ENCODE data around the gene C4orf51.

Gene C4orf51

DNA sequence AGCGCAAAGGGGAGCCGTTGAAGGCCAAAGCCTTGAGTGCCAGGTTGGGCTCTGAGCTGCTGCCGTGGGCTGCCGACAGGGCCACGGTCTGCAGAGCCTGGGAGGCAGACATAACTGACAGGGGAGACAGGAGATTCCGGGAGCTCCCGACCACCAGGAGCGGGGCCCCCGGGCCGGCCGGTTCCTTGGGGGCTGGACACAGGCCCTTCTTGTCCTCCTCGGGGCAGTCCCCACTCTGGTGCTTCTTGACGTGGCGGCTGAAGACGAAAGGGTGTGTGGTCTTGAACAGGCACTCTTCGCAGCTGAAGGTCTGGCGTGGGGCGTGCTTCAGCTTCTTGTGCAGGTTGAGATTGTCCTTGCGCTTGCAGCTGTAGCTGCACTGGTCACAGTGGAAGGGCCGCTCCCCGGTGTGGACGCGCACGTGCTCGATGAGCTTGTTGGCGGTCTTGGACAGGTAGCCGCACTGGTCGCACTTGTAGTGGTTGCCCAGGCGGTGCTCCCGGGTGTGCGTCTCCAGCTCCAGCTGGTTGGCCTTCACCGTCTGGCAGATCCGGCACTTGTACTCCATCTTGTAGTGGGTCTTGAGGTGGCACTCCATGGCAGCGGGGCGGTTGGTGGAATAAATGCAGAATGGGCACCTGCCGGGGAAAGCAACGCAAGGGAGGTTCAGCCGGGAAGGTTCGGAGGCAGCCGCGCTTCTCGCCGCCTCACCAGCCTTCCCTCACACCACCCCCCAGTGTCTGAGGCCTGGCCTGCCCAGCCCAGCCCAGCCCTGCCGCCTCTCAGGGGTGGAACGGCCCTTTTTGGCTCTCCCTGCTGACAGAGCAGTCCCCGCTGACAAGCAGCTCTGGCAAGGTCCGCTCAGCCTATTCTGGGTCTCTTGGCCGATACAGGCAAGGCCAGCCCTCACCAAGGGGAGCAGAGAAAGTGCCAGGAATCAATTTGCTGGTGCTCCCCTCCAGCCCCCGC lies 81.3 kb downstream of the C4orf51 start:
- no peak for DNase-seq

DNA sequence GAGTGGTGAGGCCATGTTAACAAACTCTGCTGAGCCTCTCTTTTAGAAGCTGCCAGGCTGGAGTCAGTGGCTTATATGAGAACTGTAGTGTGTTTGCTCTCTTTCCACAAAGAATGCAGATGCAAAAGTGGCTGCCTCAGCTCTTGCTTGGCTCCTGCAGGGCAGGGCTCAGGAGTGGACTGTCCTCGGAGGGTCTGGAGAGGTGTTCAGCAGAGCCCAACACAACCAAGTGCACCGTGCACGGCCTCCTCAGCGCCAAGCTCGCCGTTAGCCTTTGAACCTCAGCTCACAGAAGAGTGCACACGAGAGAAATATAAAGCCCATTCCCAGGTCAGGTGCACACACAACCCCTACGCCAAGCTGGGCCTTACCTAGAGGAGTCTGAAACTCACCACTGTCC lies 82.8 kb downstream of the C4orf51 start:
- no peak for DNase-seq

GRCh38 chr4:145763399-145763798 lies 83.5 kb downstream of the C4orf51 start:
- no peak for DNase-seq

DNA sequence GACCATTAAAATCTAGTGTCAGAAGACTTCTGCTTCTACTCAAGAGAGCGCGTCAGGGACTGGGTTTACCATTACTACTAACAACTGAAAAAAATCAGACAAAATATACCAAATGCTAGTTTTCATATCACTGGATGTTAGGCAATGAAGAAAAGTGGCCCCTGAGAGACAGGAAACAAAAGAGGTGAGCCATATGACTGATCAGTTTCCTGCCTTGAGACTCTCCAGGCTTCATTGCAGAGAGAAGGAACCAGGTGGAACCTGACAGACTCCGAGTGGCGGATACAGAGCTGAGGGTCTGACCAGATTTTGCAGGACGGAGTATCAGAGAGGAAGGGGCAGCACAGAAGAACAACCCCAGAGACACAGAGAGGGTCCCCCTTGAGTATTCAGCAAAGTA lies 86.3 kb downstream of the C4orf51 start:
- no peak for DNase-seq

DNA sequence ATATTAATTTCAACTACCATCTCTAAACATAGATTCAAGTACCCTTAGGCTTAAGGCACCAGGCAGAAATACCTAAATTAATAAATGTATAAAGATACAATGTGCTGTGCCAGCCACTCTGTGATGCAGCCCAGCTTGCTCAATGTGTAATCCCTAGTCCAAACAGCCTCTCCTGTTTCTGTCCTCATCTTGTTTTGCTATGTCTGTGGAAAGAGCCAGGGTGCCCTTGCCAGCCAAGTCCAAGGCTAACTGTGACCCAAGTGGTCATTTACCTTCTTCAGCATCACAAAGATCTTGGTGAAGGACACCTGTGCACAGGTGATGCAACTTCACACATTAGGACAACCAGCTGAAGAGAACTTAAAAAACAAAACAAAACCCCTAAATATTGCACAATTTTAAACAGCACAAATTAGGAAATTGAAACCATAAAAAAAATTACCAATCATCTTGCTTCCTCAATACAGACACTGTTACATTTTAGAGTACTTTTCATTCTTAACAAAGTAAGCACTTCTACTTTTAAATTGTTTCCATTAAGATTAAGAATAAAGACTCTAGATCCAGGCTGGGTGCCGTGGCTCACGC lies 89.6 kb downstream of the C4orf51 start:
- DNase-seq, result no peak

DNA sequence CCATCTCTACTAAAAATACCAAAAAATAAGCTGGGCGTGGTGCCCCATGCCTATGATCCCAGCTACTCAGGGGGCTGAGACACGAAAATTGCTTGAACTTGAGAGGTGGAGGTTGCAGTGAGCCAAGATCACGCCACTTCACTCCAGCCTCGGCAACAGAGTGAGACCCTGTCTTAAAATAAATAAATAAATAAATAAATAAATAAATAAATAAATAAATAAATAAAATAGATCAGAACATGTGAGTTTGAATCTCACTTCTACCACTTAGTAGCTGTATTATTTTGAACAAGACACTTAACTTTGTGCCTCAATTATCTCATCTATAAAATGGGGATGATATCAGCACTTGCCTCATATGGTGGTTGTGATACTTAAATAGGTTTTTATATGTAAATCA lies 90.2 kb downstream of the C4orf51 start:
- no peak for DNase-seq

DNA sequence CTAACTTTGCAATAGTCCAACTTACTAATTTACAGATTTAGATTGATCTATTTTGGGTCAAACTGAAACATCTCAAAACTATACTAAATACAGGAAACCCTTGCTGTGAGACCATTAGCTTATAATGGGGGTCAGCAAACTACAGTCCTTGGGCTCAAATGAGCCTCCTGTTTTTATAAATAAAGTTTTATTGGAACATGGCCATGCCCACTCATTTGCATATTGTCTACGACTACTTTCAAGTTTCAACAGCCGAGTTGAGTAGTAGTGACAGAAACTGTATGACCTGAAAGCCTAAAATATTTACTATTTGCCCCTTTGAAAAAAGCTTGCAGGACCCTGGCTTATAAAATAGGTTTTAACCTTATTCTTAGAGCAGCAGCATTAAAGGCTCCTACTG lies 92.4 kb downstream of the C4orf51 start:
- no peak for DNase-seq

DNA sequence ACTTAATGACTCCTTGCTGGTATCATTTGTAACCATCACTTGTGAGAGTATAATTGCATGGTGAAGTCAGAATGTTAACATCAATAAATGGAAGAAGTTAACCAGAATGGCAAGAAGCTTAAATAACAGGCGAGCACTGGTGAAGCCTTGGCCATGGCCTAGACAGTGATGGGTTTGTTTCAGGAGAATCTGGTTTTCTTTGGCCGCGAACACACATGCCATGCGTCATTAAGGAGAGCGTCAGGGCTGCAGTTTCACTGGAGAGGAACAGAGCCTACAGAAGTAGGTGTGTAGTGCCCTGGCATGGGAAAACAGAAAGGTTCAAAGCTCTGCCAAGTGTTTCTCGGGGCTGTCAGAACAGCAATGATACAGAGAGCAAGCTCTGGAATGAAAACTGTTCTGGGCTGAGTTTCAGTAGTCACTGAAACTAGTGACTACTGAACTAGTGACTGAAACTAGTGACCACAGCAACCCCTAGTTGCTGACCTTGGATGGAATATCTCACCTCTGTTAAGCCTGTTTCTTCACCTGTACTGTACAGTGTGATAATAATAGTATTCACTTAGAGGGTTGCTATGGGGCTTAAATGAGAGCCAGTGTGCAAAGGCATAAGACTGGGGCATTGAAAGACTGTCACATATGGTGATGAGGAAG lies 93.8 kb downstream of the C4orf51 start:
- DNase-seq, result no peak

DNA sequence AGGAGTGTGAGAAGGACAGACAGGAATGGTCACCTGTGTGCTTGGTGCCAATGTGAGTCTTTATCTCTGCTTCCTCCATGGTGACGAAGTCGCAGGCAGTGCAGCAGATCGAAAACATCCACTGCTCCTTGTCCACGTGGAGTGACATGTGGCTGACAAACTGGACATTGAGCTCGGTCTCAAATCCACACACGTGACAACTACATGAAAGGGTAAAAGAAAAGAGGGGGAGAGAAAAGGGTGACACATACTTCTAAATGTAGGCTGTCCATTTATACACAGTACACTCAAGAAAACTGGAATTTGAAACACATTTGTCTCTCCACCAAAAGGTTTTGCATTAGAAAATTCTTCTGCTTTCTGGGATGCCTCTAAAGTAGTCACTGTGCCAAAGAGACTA lies 94.5 kb downstream of the C4orf51 start:
- DNase-seq, result no peak

- DNase-seq, result no peak
Measured at GRCh38 chr4:145775406-145775805, 95.5 kb downstream of the C4orf51 start.

DNA sequence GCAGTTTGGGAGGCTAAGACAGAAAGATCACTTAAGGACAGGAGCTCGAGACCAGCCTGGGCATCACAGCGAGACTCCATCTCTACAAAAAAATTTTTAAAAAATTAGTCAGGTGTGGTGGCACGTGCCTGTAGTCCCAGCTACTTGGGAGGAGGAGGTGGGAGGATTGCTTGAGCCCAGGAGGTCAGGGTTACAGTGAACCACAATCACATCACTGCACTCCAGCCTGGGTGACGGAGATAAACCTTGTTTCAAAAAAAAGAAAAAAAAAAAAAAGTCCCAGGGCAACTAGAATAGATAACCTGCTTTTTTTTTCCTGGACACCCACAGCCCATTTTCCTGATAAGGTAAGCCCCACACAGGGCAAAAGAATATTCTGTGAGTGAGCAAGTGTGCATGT lies 96.3 kb downstream of the C4orf51 start:
- no peak for DNase-seq

GRCh38 chr4:145779319-145779801 lies 99.4 kb downstream of the C4orf51 start:
- DNase-seq, result no peak

DNA sequence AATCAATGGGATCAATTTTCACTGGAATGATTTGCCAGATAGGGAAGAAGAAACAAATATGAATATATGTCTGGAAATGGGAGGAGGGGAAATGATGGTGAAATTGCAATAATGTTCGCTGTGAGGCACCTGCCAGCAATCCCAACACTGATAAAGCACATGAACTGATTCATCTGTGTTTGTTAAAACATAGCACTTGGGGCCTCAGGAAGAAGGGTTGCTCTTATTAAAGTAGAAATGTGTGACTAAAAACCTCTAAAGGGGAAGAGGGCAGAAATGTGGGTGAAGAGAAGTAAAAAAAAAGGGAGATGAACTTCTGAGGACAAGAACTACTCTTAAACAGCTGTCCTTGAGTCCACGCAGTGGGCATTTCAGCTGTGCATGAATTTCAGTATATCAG lies 101.4 kb downstream of the C4orf51 start:
- no peak for DNase-seq
